ENCODE results near the gene SMARCA1.

The SMARCA1 gene

GRCh38 chrX:129497146-129497843 is 26.0 kb downstream of the SMARCA1 start:
- no peak overlapping the region for H3K9ac ChIP-seq
- H3K4me1 ChIP-seq (ENCODE audit: low read depth, poor library complexity, severe bottlenecking) = no peaks in the 10 kb centered on the region
- no peak overlapping the region for H2AFZ ChIP-seq (ENCODE audit: low read depth)
- no peak overlapping the region for H3K4me2 ChIP-seq
- H3K27ac ChIP-seq = no peak overlapping the region
- H3K27me3 ChIP-seq (ENCODE audit: insufficient read depth, low read depth) = no peaks in the 10 kb centered on the region
- TF ChIP-seq CTCF (conservative IDR thresholded peaks at IDR 0.05; ENCODE audit: low read depth, low read length) = no peak
- no peaks in the 10 kb centered on the region for H3K79me2 ChIP-seq (ENCODE audit: insufficient read depth, low read depth)
- H3K36me3 ChIP-seq (ENCODE audit: insufficient read depth) = no peaks in the 10 kb centered on the region
- no peaks in the 10 kb centered on the region for H4K20me1 ChIP-seq (ENCODE audit: insufficient read depth)
- H3K4me3 ChIP-seq (IDR thresholded peaks at IDR 0.05; ENCODE audit: insufficient read depth, low read depth, low read length) = no peak overlapping the region

- Histone ChIP-seq H2AFZ (ENCODE audit: low read depth) (no peak overlapping the region), H3K27me3 (ENCODE audit: insufficient read depth, low read depth) (no peaks in the 10 kb centered on the region), H3K9ac (no peak overlapping the region), H3K4me3 (IDR thresholded peaks at IDR 0.05; ENCODE audit: insufficient read depth, low read depth, low read length) (no peak overlapping the region), H4K20me1 (ENCODE audit: insufficient read depth) (no peaks in the 10 kb centered on the region), H3K27ac (no peak overlapping the region), H3K4me2 (no peak overlapping the region), H3K79me2 (ENCODE audit: insufficient read depth, low read depth) (no peaks in the 10 kb centered on the region), H3K4me1 (ENCODE audit: low read depth, poor library complexity, severe bottlenecking) (no peaks in the 10 kb centered on the region), H3K36me3 (ENCODE audit: insufficient read depth) (no peaks in the 10 kb centered on the region)
- no peak for TF ChIP-seq CTCF (conservative IDR thresholded peaks at IDR 0.05; ENCODE audit: low read depth, low read length)
Observed at GRCh38 chrX:129496625-129497024, 26.7 kb downstream of the SMARCA1 start.

- Histone ChIP-seq H4K20me1 (ENCODE audit: insufficient read depth) (no peaks in the 10 kb centered on the region), H3K27me3 (ENCODE audit: insufficient read depth, low read depth) (no peaks in the 10 kb centered on the region), H3K4me2 (no peak overlapping the region), H3K9ac (no peak overlapping the region), H3K79me2 (ENCODE audit: insufficient read depth, low read depth) (no peaks in the 10 kb centered on the region), H3K4me3 (IDR thresholded peaks at IDR 0.05; ENCODE audit: insufficient read depth, low read depth, low read length) (no peak overlapping the region), H2AFZ (ENCODE audit: low read depth) (no peak overlapping the region), H3K4me1 (ENCODE audit: low read depth, poor library complexity, severe bottlenecking) (no peaks in the 10 kb centered on the region), H3K27ac (no peak overlapping the region), H3K36me3 (ENCODE audit: insufficient read depth) (no peaks in the 10 kb centered on the region)
- no peak for TF ChIP-seq CTCF (conservative IDR thresholded peaks at IDR 0.05; ENCODE audit: low read depth, low read length)
Observed at GRCh38 chrX:129495900-129496299, 27.4 kb downstream of the SMARCA1 start.

- Histone ChIP-seq H3K27ac (no peak overlapping the region), H3K27me3 (ENCODE audit: insufficient read depth, low read depth) (no peaks in the 10 kb centered on the region), H3K4me1 (ENCODE audit: low read depth, poor library complexity, severe bottlenecking) (no peaks in the 10 kb centered on the region), H3K9ac (no peak overlapping the region), H3K4me2 (no peak overlapping the region), H3K79me2 (ENCODE audit: insufficient read depth, low read depth) (no peaks in the 10 kb centered on the region), H3K4me3 (IDR thresholded peaks at IDR 0.05; ENCODE audit: insufficient read depth, low read depth, low read length) (no peak overlapping the region), H4K20me1 (ENCODE audit: insufficient read depth) (no peaks in the 10 kb centered on the region), H3K36me3 (ENCODE audit: insufficient read depth) (no peaks in the 10 kb centered on the region), H2AFZ (ENCODE audit: low read depth) (no peak overlapping the region)
- no peak for TF ChIP-seq CTCF (conservative IDR thresholded peaks at IDR 0.05; ENCODE audit: low read depth, low read length)
Observed at GRCh38 chrX:129494887-129495286, 28.4 kb downstream of the SMARCA1 start.

All from KMS-11 (cell line).